HEK293 (cell line): Measurements from ENCODE around the gene IZUMO1R.

Experiments
- OSR2 ChIP-seq: fragments of 450-650 bp; formaldehyde crosslinking; IDR thresholded peaks from 2 replicates; pipeline ENCODE4 v1.5.1; 2016; ENCODE audit warnings: missing biosample characterization, missing genetic modification characterization
- PRDM1 ChIP-seq: fragments of 450-650 bp; formaldehyde crosslinking; IDR thresholded peaks from 2 replicates; pipeline ENCODE4; 2016; ENCODE audit warnings: missing biosample characterization, missing genetic modification characterization
- SCRT2 ChIP-seq: fragments of 450-650 bp; formaldehyde crosslinking; IDR thresholded peaks from 2 replicates; pipeline ENCODE4 v1.5.1; 2016; ENCODE audit warnings: missing biosample characterization, missing genetic modification characterization
- SETDB1 ChIP-seq: IDR thresholded peaks from one replicate; pipeline ENCODE4 v1.6.1; 2017; ENCODE audit warnings: mild to moderate bottlenecking, low read length, moderate library complexity, mixed read lengths; ENCODE audit not compliant: insufficient read length
- ZNF140 ChIP-seq: fragments of 450-650 bp; formaldehyde crosslinking; IDR thresholded peaks from 2 replicates; pipeline ENCODE4 v1.5.1; 2016; ENCODE audit warnings: missing biosample characterization, missing genetic modification characterization
- ZNF558 ChIP-seq: fragments of 450-650 bp; formaldehyde crosslinking; IDR thresholded peaks from 2 replicates; pipeline ENCODE4 v1.5.1; 2016; ENCODE audit warnings: missing biosample characterization, missing genetic modification characterization
- ZNF596 ChIP-seq: fragments of 450-650 bp; IDR thresholded peaks from 2 replicates; pipeline ENCODE4 v1.5.0; 2018; ENCODE audit warnings: missing biosample characterization, mild to moderate bottlenecking, missing genetic modification characterization, moderate library complexity
- ZNF704 ChIP-seq: fragments of 450-650 bp; formaldehyde crosslinking; IDR thresholded peaks from 2 replicates; pipeline ENCODE4 v1.5.1; 2016; ENCODE audit warnings: missing biosample characterization, missing genetic modification characterization
- ZNF791 ChIP-seq: fragments of 450-650 bp; formaldehyde crosslinking; IDR thresholded peaks from 2 replicates; pipeline ENCODE4 v1.5.1; 2016; ENCODE audit warnings: missing biosample characterization, missing genetic modification characterization
- TF ChIP-seq, protein P1 (sequence below): fragments of 450-650 bp; formaldehyde crosslinking; IDR thresholded peaks from 2 replicates; pipeline ENCODE4 v1.5.1; 2016; ENCODE audit warnings: missing biosample characterization, missing genetic modification characterization

DNA sequence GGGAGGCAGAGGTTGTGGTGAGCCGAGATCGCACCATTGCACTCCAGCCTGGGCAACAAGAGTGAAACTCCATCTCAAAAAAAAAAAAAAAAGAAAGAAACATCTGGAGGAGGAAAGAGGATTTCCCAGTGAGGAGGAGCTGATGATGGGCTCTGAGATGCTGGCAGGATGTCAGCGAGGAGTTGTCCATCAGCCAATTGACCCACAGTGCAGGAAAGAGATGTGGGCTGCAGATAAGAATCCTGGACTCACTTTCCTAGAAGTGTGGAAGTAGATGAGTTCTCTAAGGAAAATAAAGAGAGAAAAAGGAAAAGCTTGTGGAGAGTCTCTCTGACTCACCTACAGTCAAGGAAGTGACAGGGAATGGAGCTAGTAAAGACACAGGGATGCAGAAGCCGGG lies 9.7 kb downstream of the IZUMO1R start:
- TF ChIP-seq ZNF791 (tag by site-specific recombination) (no peak), PRDM1 (no peak), SCRT2 (tag by site-specific recombination) (no peak), SETDB1 (no peak), ZNF140 (tag by site-specific recombination) (no peak), ZNF596 (tag by site-specific recombination) (no peak), ZNF704 (tag by site-specific recombination) (no peak), OSR2 (no peak), ZNF558 (tag by site-specific recombination) (no peak)
- TF ChIP-seq, protein P1, sequence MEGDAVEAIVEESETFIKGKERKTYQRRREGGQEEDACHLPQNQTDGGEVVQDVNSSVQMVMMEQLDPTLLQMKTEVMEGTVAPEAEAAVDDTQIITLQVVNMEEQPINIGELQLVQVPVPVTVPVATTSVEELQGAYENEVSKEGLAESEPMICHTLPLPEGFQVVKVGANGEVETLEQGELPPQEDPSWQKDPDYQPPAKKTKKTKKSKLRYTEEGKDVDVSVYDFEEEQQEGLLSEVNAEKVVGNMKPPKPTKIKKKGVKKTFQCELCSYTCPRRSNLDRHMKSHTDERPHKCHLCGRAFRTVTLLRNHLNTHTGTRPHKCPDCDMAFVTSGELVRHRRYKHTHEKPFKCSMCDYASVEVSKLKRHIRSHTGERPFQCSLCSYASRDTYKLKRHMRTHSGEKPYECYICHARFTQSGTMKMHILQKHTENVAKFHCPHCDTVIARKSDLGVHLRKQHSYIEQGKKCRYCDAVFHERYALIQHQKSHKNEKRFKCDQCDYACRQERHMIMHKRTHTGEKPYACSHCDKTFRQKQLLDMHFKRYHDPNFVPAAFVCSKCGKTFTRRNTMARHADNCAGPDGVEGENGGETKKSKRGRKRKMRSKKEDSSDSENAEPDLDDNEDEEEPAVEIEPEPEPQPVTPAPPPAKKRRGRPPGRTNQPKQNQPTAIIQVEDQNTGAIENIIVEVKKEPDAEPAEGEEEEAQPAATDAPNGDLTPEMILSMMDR (tag by site-specific recombination), result no peak
